Motor neuron (in vitro differentiated cells): ENCODE measurements around the gene C22orf39. TPM values are rescaled to one million over a fixed set of nuclear protein-coding genes. Genes with fewer than 3 reads are reported as not detected.

Source experiments
- ATAC-seq, 8 experiments: fragments of 200-7000 bp; cut with Tn5 transposase; replicated peaks in 6 of 8; 2 replicates each; pipeline ENCODE4 v1.8.0; 2021; ENCODE audit warnings: mild to moderate bottlenecking in 8 of 8, moderate library complexity in 8 of 8
- H3K27ac ChIP-seq, 2 donors: fragments of 250-450 bp; sonication (Bioruptor Pico); 2 replicates each; pipeline ENCODE4 v1.9.0; 2021; ENCODE audit warnings: antibody characterized with exemption in 2 of 2, mild to moderate bottlenecking in 2 of 2, moderate library complexity in 1 of 2
- H3K4me1 ChIP-seq, 2 donors: fragments of 250-450 bp; sonication (Bioruptor Pico); replicated peaks in 1 of 2; 2 replicates each; pipeline ENCODE4 v1.6.1; 2021; ENCODE audit warnings: antibody characterized with exemption in 2 of 2, mild to moderate bottlenecking in 2 of 2, moderate library complexity in 1 of 2
- H3K4me3 ChIP-seq, 5 donors: fragments of 250-450 bp; sonication (Bioruptor Pico); 2 replicates each; pipeline ENCODE4 v1.9.0; 2021; ENCODE audit warnings: antibody characterized with exemption in 5 of 5, mild to moderate bottlenecking in 5 of 5, moderate library complexity in 4 of 5
- WGBS, 10 experiments: fragments of 450-650 bp; shearing (Covaris generic); methylation state at CpG; one replicate each; pipeline ENCODE4 v1.0.0; 2022; 5-methylcytosine and 5-hydroxymethylcytosine counted together
- in situ Hi-C, 9 experiments: fragments of 400-800 bp; cut with MboI; loops; one replicate each; pipeline ENCODE4 v1.15.0; 2021; ENCODE audit warnings: low sequenced_read_pairs in 9 of 9, low pct_unique_long_range_greater_than_20kb in 2 of 9; ENCODE audit not compliant: unreplicated experiment in 9 of 9
- total RNA-seq, 8 experiments: library from RNA; unstranded; fragments of 300-600 nt; gene quantifications; 2 replicates each; pipeline versions ENCODE4 v1.2.3 to v1.2.4, GENCODE V29; 2022

The C22orf39 gene
- total RNA-seq, 8 experiments from 2014 or later = 15.5 to 60.9 (median 47.9) TPM

- in situ Hi-C loops = loop anchor here in 1 of 9 experiments (10.0 kb wide), 1 partner anchor 141 kb away; no protein-coding TSS in a partner anchor
- Histone ChIP-seq H3K4me3 (no peak overlapping the region), H3K27ac (no peak overlapping the region), H3K4me1 (no peaks in the 10 kb centered on the region)
- WGBS, 10 experiments = 83 to 100% (median 95%) methylated on average over 1 to 7 of the region's 8 CpGs
- no peak for ATAC-seq
Measured at GRCh38 chr22:19483481-19484244, 36.2 kb upstream of the C22orf39 start.

DNA sequence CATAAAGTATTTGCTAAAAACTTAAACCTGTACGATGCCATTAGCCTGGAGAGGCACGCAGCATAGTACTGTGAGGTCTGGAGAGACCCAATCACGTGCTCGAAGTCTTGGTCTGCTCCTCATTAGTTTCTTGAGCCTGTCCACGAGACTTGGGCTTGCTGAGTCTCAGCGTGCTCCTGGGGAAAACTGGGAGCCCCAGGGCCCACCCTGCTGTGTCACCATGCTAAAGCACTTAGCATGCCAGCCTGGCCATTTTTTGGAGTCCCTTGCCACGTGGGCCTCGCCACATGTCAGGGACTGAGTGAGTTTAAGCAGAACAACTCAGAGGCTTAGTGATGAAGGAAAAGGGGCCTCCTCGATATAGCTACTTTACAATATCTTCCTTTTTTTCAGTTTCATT is 34.8 kb upstream of the C22orf39 start:
- peaks cover 4 to 6% of the 10 kb centered on the region in 2 donors for H3K4me1 ChIP-seq
- WGBS, 10 experiments = 73 to 100% (median 90%) methylated on average over 1 to 8 of the region's 9 CpGs; no CpG with 5 or more reads in 1 of the 10 experiments
- H3K4me3 ChIP-seq = no peak overlapping the region
- H3K27ac ChIP-seq = no peak overlapping the region
- no peak for ATAC-seq
- in situ Hi-C loops = loop anchor here in 1 of 9 experiments (10.0 kb wide), 1 partner anchor 143 kb away; no protein-coding TSS in a partner anchor

DNA sequence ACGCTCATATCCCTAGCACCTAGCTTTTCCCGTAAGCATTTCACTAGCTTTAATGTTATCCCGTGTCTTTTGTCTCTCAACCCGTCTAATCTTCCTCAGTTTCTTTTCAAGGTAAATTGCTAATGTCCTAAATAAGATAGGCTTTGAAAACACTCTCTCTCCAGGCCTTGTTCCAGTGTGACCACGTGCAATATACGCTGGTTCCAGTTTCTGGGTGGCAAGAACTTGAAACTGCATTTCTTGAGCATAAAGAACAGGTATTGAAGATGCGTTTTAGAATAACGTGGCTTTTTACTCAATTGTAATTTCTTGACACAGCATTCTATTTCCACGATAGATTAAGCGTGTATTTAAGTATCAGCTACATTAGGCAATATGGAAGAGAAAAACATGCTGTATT is 33.3 kb upstream of the C22orf39 start:
- Histone ChIP-seq H3K4me1 (peaks cover 5 to 6% of the 10 kb centered on the region in 2 donors), H3K27ac (no peak overlapping the region), H3K4me3 (no peak overlapping the region)
- ATAC-seq = no peak
- 0 to 74% (median 48%) methylated on average over 1 to 10 of the region's 10 CpGs for WGBS, 10 experiments
- in situ Hi-C loops = loop anchor here in 1 of 9 experiments (10.0 kb wide), 1 partner anchor 144 kb away; no protein-coding TSS in a partner anchor

DNA sequence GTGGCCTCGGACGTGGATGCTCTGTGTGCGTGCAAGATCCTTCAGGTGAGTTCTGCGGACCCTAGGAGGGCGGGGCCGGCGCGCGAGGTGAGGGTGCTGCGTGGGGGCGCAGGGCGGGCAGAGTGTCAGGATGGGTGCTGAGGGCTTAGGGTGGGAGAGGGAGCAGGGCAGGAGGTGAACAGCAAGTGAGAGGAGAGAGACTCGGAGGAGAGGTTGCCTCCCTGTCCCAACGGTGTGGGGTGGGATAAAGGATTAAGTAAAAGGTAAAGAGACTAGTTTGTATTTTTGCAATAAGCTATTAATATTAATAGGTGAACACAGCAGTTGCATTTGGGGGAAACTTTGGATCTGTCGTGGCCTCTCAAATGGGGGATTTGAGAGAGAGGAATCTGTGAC is 32.7 kb upstream of the C22orf39 start:
- no peak overlapping the region for H3K27ac ChIP-seq
- 0 to 17% (median 0%) methylated on average over 1 to 3 of the region's 15 CpGs; no CpG with 5 or more reads in 6 of the 10 experiments for WGBS, 10 experiments
- no peak for ATAC-seq
- H3K4me3 ChIP-seq = peak overlapping the region; percentile 36 to 79 (median 56)
- H3K4me1 ChIP-seq = peaks cover 5 to 6% of the 10 kb centered on the region in 2 donors
- in situ Hi-C loops = loop anchor here in 1 of 9 experiments (10.0 kb wide), 1 partner anchor 145 kb away; no protein-coding TSS in a partner anchor

DNA sequence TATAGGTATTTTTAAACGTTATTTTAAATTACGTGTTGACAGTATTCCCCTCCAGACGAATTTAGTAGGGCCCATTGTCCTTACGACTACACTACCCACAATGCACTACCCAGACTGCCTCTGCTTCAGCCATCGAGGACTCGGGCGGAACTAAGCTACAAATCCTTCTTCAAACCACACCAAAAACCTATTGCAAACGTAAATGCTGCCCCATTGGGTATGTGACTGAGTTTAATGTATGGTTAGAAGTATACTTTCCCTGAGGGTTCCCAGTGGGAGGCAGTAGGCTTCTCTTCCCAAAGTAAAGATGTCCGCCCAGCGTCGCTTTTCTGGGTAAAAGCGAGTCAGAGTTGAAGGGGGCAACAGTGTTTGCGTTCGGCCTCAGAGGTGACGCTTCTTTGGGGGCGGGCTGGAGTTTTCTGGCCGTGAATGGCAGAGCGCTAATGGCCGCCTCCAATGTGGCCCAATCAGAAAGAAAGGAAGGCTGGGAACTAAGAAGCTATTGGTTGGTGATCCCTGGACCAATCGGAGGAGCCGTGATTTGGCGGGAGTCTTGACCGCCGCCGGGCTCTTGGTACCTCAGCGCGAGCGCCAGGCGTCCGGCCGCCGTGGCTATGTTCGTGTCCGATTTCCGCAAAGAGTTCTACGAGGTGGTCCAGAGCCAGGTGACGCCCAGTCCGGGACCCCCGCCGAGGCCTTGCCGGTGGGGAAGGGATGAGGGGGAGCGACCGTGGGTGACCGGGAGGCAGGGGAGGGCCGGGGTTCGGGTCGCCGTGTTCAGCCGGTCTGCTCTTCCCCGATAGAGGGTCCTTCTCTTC is 32.1 kb upstream of the C22orf39 start, which contains the start of gene CDC45:
TSS of gene CDC45 (plus strand) at position 566 of the 818 bp plus-strand sequence. CDS start at position 615, 49 bp downstream.
- H3K27ac ChIP-seq = peak within 1 kb of the TSS; percentile 97 to 99
- in situ Hi-C loops = loop anchor here in 1 of 9 experiments (10.0 kb wide), 1 partner anchor 145 kb away; no protein-coding TSS in a partner anchor
- H3K4me3 ChIP-seq = peak within 1 kb of the TSS; percentile 46 to 79 (median 56)
- ATAC-seq = peak; percentile 87 to 95 (median 94)
- H3K4me1 ChIP-seq = peaks cover 5 to 6% of the 10 kb centered on the region in 2 donors
- WGBS, 10 experiments = 0% methylated on average over 1 to 14 of the region's 50 CpGs; no CpG with 5 or more reads in 3 of the 10 experiments

DNA sequence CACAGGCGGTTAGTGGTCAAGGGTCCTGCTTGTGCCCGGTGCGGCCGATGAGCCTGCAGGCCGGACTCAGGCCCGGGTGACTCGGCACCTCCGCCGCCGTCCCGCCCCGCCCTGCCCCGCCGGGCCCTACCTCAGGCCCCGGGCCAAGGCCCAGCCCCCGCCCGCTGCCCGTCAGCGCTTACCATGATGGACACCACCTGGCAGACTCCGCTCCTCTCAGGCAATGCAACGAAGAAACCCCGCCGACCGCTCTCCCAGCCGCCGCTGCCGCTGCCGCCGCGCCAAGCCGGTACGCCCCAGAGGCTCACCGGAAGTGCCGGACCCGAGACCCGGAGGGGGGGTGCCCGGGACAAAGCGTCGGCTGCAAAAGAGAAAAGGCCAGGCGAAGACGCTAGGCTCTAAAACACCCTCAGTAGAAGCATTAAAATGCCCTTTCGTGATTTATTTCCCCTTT is 31.4 kb upstream of the C22orf39 start, which contains the start of gene UFD1:
TSS of gene UFD1 (minus strand) at position 293 of the 454 bp plus-strand sequence. CDS start at position 185, 108 bp downstream.
- peak; percentile 66 to 76 (median 70) for ATAC-seq
- peaks cover 5 to 6% of the 10 kb centered on the region in 2 donors for H3K4me1 ChIP-seq
- H3K27ac ChIP-seq = peak within 1 kb of the TSS; percentile 97 to 99
- H3K4me3 ChIP-seq = peak within 1 kb of the TSS; percentile 46 to 79 (median 56)
- in situ Hi-C loops = no loop called here
- 0% methylated on average over 2 to 5 of the region's 42 CpGs; no CpG with 5 or more reads in 6 of the 10 experiments for WGBS, 10 experiments

DNA sequence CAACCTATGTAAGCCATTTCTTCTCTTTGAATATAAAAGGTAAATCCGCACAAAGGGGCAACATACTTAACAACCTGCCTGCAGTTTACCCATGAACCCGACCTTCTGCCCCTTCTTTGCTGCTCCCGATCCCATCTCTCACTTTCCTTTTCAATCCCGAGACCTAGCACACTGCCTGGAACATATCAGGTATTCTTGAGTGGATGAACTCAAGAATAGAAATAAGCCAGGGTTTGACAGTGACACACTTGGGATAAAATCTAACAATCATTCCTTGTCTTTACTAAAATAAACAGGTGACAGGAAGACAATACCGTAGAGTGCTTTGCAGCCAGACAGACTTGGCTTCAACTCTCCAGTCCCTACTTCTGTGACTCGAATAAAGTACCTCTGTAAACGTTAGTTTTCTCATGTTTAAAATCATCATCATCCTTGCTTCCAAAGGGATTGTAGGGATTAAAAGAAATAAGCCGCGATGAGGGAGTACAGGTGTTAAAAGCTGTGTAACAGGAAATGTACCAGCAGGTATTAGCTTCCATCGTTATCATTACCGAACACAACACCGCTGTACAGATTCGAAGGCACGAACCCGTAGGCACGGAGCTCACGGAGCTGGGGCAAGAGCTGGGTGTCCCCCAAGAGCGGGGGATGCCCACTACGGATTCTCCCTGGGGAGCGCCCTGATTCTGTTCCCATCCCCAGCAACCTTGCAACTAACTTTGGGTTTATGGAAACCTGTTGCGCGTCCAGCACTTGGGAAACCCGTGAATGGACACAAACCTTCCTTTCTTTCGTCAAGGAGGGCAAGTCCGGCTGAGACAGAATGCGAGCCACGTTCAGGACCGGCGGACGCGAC is 30.8 kb upstream of the C22orf39 start:
- ATAC-seq = no peak
- peak overlapping the region; percentile 97 to 99 for H3K27ac ChIP-seq
- H3K4me1 ChIP-seq = peaks cover 5 to 6% of the 10 kb centered on the region in 2 donors
- in situ Hi-C loops = no loop called here
- peak overlapping the region; percentile 46 to 79 (median 56) for H3K4me3 ChIP-seq
- 0 to 17% (median 3%) methylated on average over 1 to 14 of the region's 31 CpGs for WGBS, 10 experiments

- Histone ChIP-seq H3K4me3 (peak overlapping the region; percentile 46 to 79 (median 56)), H3K27ac (no peak overlapping the region), H3K4me1 (peaks cover 5 to 6% of the 10 kb centered on the region in 2 donors)
- 0 to 88% (median 45%) methylated on average over 1 to 5 of the region's 5 CpGs for WGBS, 10 experiments
- ATAC-seq = no peak
- in situ Hi-C loops = no loop called here
Measured at GRCh38 chr22:19477321-19478044, 30.0 kb upstream of the C22orf39 start.

GRCh38 chr22:19476023-19476422 is 28.5 kb upstream of the C22orf39 start:
- 33 to 100% (median 67%) methylated on average over 1 to 3 of the region's 3 CpGs; no CpG with 5 or more reads in 3 of the 10 experiments for WGBS, 10 experiments
- no peak for ATAC-seq
- in situ Hi-C loops = no loop called here
- H3K27ac ChIP-seq = no peak overlapping the region
- no peak overlapping the region for H3K4me3 ChIP-seq
- H3K4me1 ChIP-seq = peaks cover 5 to 6% of the 10 kb centered on the region in 2 donors

DNA sequence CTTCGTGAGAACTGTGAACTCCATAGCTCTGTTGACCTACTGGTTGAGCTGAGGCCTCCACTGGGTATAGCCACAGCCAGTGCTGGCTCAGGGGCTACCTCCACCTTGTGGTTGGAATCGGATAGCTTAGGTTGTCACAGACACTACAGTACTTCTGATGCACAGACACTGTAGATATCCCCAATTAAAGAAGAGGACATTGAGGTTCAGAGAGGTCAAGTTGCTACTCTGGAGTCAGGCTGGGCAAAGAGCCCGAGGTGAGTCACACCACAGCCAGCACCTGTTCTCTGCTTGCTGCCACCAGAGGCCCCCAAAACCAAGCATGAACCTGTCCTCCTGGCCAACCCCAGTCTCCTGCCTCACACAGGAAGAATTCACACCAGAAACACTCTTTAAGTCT is 26.1 kb upstream of the C22orf39 start:
- Histone ChIP-seq H3K4me3 (no peak overlapping the region), H3K27ac (peak overlapping the region in 1 of 2 donors; percentile 39), H3K4me1 (peaks cover 5 to 6% of the 10 kb centered on the region in 2 donors)
- peak in 1 of 8 experiments; percentile 34 for ATAC-seq
- WGBS, 10 experiments = 67 to 100% (median 80%) methylated on average over 1 to 3 of the region's 3 CpGs; no CpG with 5 or more reads in 3 of the 10 experiments
- in situ Hi-C loops = loop anchor here in 1 of 9 experiments (25.0 kb wide), 1 partner anchor 139 kb away; no protein-coding TSS in a partner anchor

DNA sequence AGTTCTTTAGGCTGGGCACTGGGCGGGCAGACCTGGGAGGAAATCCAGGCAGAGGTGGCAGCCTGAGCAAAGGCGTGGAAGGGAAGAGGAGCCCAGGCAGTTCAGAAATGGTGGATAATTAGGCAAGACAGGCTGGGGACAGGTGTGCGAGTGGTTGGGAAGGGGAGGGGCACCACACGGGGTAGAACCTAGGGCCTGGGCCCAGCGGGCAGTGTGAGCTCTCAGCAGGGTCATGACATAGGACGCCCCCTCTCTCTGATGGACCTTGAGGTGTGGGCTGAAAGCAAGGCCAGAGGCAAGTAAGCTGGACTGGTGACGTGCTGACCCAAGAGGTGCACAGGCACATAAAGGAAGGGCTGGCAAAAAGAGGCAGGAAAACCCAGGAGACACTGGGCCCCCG is 24.7 kb upstream of the C22orf39 start:
- no peak for ATAC-seq
- in situ Hi-C loops = loop anchor here in 1 of 9 experiments (25.0 kb wide), 1 partner anchor 140 kb away; no protein-coding TSS in a partner anchor
- H3K27ac ChIP-seq = no peak overlapping the region
- WGBS, 10 experiments = 89 to 100% (median 100%) methylated on average over 1 to 6 of the region's 8 CpGs; no CpG with 5 or more reads in 5 of the 10 experiments
- peaks cover 0 to under 1% of the 10 kb centered on the region in 2 donors for H3K4me1 ChIP-seq
- H3K4me3 ChIP-seq = no peak overlapping the region
